Skeletal muscle satellite cell (primary cell): ENCODE results near the gene PIK3R6.

Source experiments
- H3K27me3 ChIP-seq: 2 replicates; pipeline ENCODE4 v1.7.0; 2013; ENCODE audit warnings: low read length; ENCODE audit not compliant: control insufficient read depth, insufficient read depth
- H3K36me3 ChIP-seq: 2 replicates; pipeline ENCODE4 v1.7.0; 2013; ENCODE audit warnings: mild to moderate bottlenecking, control low read depth, low read length; ENCODE audit not compliant: insufficient read depth
- H3K4me1 ChIP-seq: 2 replicates; pipeline ENCODE4 v1.7.0; 2013; ENCODE audit warnings: low read length; ENCODE audit not compliant: control insufficient read depth, insufficient read depth
- H3K4me2 ChIP-seq: 2 replicates; pipeline ENCODE4 v1.7.0; 2013; ENCODE audit warnings: mild to moderate bottlenecking, low read length
- H3K4me3 ChIP-seq: 2 replicates; pipeline ENCODE4 v1.7.0; 2013; ENCODE audit warnings: low read length
- H3K9ac ChIP-seq: 2 replicates; pipeline ENCODE4 v1.7.0; 2013; ENCODE audit warnings: mild to moderate bottlenecking, low read depth, low read length, moderate library complexity
- H3K9me3 ChIP-seq: replicated peaks from 2 replicates; pipeline ENCODE4 v1.7.0; 2013; ENCODE audit warnings: mild to moderate bottlenecking, control low read depth, low read length

Gene PIK3R6

GRCh38 chr17:8839410-8839935, 28.0 kb downstream of the PIK3R6 start:
- H3K27me3 ChIP-seq, result no peaks in the 10 kb centered on the region
- no peaks in the 10 kb centered on the region for H3K36me3 ChIP-seq
- no peaks in the 10 kb centered on the region for H3K9me3 ChIP-seq
- H3K4me3 ChIP-seq, result no peak overlapping the region
- H3K4me1 ChIP-seq, result no peaks in the 10 kb centered on the region
- H3K9ac ChIP-seq, result no peak overlapping the region
- no peak overlapping the region for H3K4me2 ChIP-seq

DNA sequence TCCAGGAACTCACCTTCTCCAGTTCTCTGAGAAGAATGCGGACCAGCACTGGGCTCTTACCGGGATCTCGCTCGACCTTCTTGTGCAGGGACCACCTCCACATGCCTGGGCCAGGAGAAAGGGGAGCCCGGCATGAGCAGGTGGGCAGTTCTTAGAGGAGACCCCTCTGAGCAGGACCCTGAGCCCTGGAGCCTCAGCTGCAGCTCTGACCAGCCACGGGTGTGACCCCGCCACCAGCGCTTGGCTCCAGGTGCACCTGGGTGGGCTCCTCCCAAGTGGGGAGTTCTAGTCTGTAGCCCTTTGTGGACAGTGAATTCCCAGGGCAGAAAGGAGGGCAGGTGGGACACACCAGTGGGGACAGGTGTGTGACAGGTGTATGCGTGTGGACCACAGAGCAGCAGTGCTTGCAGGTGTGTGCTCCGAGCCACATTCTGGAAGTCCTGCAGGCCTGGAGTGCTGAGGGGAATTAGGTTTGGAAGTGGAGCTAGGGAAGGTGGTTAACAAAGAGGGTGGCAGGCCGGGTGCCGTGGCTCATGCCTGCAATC, 28.9 kb downstream of the PIK3R6 start:
- H3K4me2 ChIP-seq, result no peak overlapping the region
- H3K9me3 ChIP-seq, result no peaks in the 10 kb centered on the region
- no peaks in the 10 kb centered on the region for H3K4me1 ChIP-seq
- H3K9ac ChIP-seq, result no peak overlapping the region
- no peaks in the 10 kb centered on the region for H3K36me3 ChIP-seq
- no peaks in the 10 kb centered on the region for H3K27me3 ChIP-seq
- no peak overlapping the region for H3K4me3 ChIP-seq

DNA sequence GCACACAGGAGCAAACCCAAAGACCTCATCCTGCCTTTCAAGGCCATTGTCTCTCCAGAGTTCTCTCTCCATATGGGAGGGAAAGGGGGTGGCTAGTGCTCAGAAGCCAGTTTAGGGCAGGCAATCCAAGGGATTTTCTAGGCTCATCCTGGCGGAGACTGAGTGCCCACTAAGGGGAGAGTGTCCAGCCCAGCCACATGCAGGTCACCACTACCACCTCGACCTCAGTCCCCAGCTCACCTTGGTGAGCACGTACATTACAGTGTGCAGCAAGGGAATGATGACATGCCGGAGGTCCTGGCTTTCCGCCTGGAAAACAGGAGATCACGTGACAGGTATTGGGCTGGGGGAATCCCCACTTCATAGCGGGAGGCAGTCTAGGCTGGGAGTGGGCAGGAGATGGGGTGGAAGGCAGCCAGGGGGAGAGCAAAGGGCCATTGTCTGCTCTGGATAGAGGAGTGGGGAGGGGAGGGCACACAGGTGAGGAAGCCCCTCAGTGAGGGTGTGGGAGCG, 29.9 kb downstream of the PIK3R6 start:
- H3K9ac ChIP-seq, result no peak overlapping the region
- no peak overlapping the region for H3K4me3 ChIP-seq
- no peaks in the 10 kb centered on the region for H3K4me1 ChIP-seq
- no peak overlapping the region for H3K4me2 ChIP-seq
- no peaks in the 10 kb centered on the region for H3K27me3 ChIP-seq
- H3K9me3 ChIP-seq, result no peaks in the 10 kb centered on the region
- H3K36me3 ChIP-seq, result no peaks in the 10 kb centered on the region

- H3K4me3 ChIP-seq, result no peak overlapping the region
- no peaks in the 10 kb centered on the region for H3K4me1 ChIP-seq
- no peaks in the 10 kb centered on the region for H3K27me3 ChIP-seq
- no peaks in the 10 kb centered on the region for H3K9me3 ChIP-seq
- H3K36me3 ChIP-seq, result no peaks in the 10 kb centered on the region
- no peak overlapping the region for H3K9ac ChIP-seq
- H3K4me2 ChIP-seq, result no peak overlapping the region
Observed at GRCh38 chr17:8836821-8837562, 30.5 kb downstream of the PIK3R6 start.

- no peak overlapping the region for H3K9ac ChIP-seq
- H3K4me1 ChIP-seq, result no peaks in the 10 kb centered on the region
- H3K36me3 ChIP-seq, result no peaks in the 10 kb centered on the region
- no peaks in the 10 kb centered on the region for H3K9me3 ChIP-seq
- no peaks in the 10 kb centered on the region for H3K27me3 ChIP-seq
- no peak overlapping the region for H3K4me2 ChIP-seq
- H3K4me3 ChIP-seq, result no peak overlapping the region
Observed at GRCh38 chr17:8835631-8836364, 31.7 kb downstream of the PIK3R6 start.

DNA sequence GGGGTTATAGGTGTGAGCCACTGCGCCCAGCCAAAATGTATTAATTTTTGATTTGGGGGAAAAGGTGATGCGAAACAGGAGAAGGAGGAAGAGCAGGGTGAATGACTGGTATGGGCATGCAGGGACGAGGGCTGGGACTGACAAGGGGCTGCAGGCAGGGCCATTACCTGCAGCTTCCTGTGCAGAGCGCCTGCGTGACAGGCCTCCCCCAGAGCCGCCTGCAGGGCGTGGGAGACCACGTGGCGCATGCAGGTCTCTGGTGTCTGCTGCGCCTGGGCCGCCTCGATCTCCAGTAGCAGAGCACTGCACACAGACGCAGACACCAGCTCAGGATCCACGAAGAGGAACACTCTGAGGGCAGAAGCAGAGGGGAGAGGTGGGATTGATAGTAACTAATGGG, 32.4 kb downstream of the PIK3R6 start:
- Histone ChIP-seq H3K9ac (no peak overlapping the region), H3K4me1 (no peaks in the 10 kb centered on the region), H3K27me3 (no peaks in the 10 kb centered on the region), H3K9me3 (no peaks in the 10 kb centered on the region), H3K4me3 (no peak overlapping the region), H3K4me2 (no peak overlapping the region), H3K36me3 (no peaks in the 10 kb centered on the region)

DNA sequence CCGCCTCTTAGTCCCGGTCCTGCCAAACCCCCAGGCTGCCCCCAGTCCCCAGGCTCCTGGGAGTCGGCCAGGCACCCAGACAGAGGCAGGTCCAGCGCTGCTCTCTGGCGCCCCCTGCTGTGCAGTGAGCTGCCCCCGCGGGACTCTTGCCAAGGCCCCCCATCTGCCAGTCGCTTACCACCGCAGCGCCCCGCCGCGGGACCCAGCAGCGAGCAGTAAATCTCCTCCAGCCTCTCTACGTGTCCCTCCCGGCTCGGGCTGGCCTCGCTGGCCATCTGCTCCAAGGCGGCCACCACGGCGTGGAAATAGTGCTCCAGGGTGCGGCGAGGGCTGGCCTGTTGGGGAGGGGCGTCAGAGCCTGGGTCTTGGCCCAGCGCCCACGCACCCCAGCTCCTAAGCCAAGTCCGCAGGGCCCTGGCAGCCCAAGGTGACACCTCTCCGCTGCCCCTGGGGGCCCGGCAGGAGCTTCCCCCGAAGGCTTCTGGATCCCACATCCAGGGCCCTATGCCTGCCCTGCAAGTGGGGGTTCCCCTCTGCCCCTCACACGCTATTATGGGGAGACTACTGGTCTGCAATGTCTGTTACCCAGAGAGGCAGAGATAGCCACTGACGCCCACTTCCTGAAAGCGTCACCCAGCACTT, 34.6 kb downstream of the PIK3R6 start:
- H3K27me3 ChIP-seq, result no peaks in the 10 kb centered on the region
- no peaks in the 10 kb centered on the region for H3K9me3 ChIP-seq
- H3K4me3 ChIP-seq, result no peak overlapping the region
- no peaks in the 10 kb centered on the region for H3K4me1 ChIP-seq
- no peak overlapping the region for H3K4me2 ChIP-seq
- H3K36me3 ChIP-seq, result no peaks in the 10 kb centered on the region
- H3K9ac ChIP-seq, result no peak overlapping the region

DNA sequence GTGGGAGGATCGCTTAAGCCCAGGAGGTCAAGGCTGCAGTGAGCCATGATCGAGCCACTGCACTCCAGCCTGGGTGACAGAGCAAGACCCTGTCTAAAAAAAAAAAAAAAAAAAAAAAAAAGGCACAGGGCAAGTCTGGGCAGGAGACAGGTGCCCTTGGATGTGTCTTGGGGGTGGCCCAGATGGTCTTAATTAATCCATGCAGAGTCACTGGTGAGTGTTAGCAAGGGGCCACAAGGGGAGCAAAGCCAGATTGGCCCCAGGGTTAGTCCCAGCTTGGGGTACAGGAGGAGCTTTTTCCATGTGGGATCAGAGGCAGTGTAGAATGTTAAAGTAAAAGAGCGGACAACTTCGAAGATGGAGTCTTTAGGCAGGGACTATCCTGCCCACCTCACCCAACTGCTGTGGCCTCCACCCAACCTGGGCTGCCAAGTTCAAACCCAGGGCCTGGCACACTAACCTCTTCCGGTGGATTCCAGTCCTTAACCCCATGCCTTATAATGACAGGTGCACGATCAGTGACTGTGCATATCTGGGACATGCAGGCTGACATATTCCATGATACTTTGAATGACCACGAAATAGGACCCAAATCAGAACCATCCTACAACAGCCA, 36.1 kb downstream of the PIK3R6 start:
- H3K27me3 ChIP-seq, result no peaks in the 10 kb centered on the region
- no peaks in the 10 kb centered on the region for H3K4me1 ChIP-seq
- no peaks in the 10 kb centered on the region for H3K9me3 ChIP-seq
- H3K9ac ChIP-seq, result no peak overlapping the region
- H3K4me2 ChIP-seq, result no peak overlapping the region
- H3K36me3 ChIP-seq, result no peaks in the 10 kb centered on the region
- no peak overlapping the region for H3K4me3 ChIP-seq

DNA sequence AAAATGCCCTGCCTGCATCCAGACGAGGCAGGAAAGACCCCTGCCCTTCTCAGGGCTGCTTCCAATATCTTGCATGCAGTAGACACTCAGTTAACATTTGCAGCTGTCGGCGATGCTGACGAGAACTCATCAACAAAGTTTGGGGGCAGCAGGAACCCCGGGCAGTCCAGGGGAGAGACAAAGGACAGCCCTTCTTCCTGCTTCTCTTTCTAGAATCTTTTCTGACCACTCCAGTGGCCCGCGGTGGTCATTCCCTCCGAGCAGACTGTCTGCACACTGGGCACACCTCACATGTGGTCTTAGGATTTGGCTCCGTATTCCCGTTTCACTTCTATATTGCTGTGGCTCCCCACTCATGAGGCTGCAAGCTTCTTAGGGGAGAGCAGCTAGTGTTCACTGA, 37.3 kb downstream of the PIK3R6 start:
- H3K36me3 ChIP-seq, result no peaks in the 10 kb centered on the region
- no peak overlapping the region for H3K4me2 ChIP-seq
- H3K4me1 ChIP-seq, result no peaks in the 10 kb centered on the region
- no peak overlapping the region for H3K9ac ChIP-seq
- no peaks in the 10 kb centered on the region for H3K27me3 ChIP-seq
- H3K4me3 ChIP-seq, result no peak overlapping the region
- no peaks in the 10 kb centered on the region for H3K9me3 ChIP-seq

DNA sequence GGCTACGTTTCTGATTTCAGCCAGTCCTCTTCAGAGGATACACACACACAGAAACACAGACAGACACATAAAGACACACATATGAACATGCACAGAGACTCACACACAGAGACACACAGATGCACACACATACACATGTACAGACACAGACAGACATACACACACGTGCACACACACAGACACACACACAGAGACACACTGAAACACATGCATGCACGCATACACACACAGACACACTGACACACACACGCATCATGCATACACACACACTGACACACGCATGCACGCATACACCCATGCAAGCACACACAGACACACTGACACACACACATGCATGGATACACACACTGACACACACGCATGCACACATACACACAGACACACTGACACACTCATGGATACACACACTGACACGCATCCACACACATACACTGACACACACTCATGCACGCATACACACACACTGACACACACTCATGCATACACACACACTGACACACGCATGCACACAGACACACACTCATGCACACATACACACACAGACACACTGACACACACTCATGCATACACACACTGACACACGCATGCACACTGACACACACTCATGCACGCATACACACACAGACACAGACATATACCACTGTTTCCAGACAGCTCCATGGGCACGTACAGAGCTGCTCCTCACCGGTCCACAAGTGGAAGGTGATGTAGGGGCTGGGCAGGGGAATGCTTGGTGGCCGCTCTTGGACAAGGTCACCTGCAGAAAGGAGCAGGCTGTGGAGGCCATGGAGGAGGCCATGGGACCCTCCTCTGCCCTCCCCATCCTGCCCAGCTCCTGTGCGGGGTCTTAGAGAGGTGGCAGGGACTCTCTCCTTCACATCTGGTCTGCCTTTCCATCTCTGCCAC, 38.2 kb downstream of the PIK3R6 start:
- no peak overlapping the region for H3K4me2 ChIP-seq
- no peak overlapping the region for H3K9ac ChIP-seq
- H3K4me3 ChIP-seq, result no peak overlapping the region
- H3K27me3 ChIP-seq, result no peaks in the 10 kb centered on the region
- H3K4me1 ChIP-seq, result no peaks in the 10 kb centered on the region
- no peaks in the 10 kb centered on the region for H3K9me3 ChIP-seq
- H3K36me3 ChIP-seq, result no peaks in the 10 kb centered on the region
